Esophagus squamous epithelium (tissue), 5 donors: ENCODE measurements around the gene BRME1. TPM values are rescaled to one million over a fixed set of nuclear protein-coding genes. Genes with fewer than 3 reads are reported as not detected.

ENCODE experiments used
- DNase-seq: peaks from one replicate; lab custom pipeline; 2025; lab: John Stamatoyannopoulos, UW
- H3K27ac ChIP-seq, 4 donors: fragments of 200-600 bp; sonication (generic); one replicate each; pipeline ENCODE4 v1.5.1; 2016 to 2019; ENCODE audit warnings: mild to moderate bottlenecking in 1 of 4
- H3K27me3 ChIP-seq, 4 donors: fragments of 200-600 bp; sonication (generic); 1 replicate in 3 of 4; 2 replicates in 1 of 4; pipeline versions ENCODE4 v1.5.1 to v1.6.0; 2017 to 2021; ENCODE audit warnings: antibody characterized with exemption in 1 of 4
- H3K36me3 ChIP-seq, 3 donors: fragments of 200-600 bp; sonication (generic); one replicate each; pipeline ENCODE4 v1.5.1; 2016 to 2019
- H3K4me1 ChIP-seq, 3 donors: fragments of 200-600 bp; sonication (generic); one replicate each; pipeline ENCODE4 v1.5.1; 2017 to 2019
- H3K4me3 ChIP-seq, 4 donors: fragments of 200-600 bp; sonication (generic); 1 replicate in 3 of 4; 2 replicates in 1 of 4; pipeline ENCODE4 v1.5.1; 2016 to 2019; ENCODE audit warnings: mild to moderate bottlenecking in 2 of 4, moderate library complexity in 1 of 4
- H3K9me3 ChIP-seq, 3 donors: fragments of 200-600 bp; sonication (generic); one replicate each; pipeline ENCODE4 v1.5.1; 2016 to 2019
- POLR2A ChIP-seq, 4 donors: fragments of 450-650 bp; IDR thresholded peaks; one replicate each; pipeline ENCODE4 v1.6.1; 2017; ENCODE audit warnings: antibody characterized with exemption in 4 of 4, mild to moderate bottlenecking in 4 of 4, moderate library complexity in 3 of 4
- WGBS, 2 donors: methylation state at CpG; one replicate each; pipeline ENCODE4 v1.1.5; 2018; 5-methylcytosine and 5-hydroxymethylcytosine counted together
- intact Hi-C: fragments of 100-400 bp; cut with DNase I; formaldehyde crosslinking; loops from one replicate; pipeline ENCODE4 v1.15.0; 2022
- total RNA-seq, 4 donors: library from RNA; depleted of rRNA; stranded (reverse); fragments of >200 nt; gene quantifications; one replicate each; pipeline ENCODE4 v1.1.0, GENCODE V29; 2016
- TF ChIP-seq, protein P1 (sequence below), 6 experiments: fragments of 450-650 bp in 4 of 6; fragments of 200-600 bp in 2 of 6; sonication (generic) in 2 of 6; IDR thresholded peaks; one replicate each; pipeline ENCODE4 v1.5.1; 2016 to 2019; ENCODE audit warnings: antibody characterized with exemption in 6 of 6, mild to moderate bottlenecking in 4 of 6, moderate library complexity in 4 of 6
- donor health status: DM: yes; HTN: yes; CAD: no.

BRME1 gene
- total RNA-seq, 4 donors from 2014 or later = 1.8 to 6.3 (median 4.0) TPM

DNA sequence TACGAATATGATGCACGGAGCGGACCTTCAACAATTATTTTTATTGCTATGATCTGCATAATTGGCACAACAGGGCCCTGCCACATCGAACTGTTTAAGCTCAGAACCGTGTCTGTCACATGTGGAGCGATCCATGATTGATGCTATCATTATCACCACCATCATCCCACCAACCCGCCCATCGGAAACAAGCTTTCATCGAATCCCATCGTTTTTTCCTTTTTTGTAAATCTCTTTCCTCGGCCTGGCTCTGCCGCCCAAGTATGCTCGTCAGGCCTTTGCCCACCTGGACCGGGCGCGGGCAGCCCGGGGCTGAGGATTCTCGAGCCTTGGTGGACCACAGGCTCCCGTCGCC lies 45.9 kb upstream of the BRME1 start:
- Histone ChIP-seq H3K9me3 (no peaks in the 10 kb centered on the region), H3K4me1 (peaks cover 10 to 26% (median 13%) of the 10 kb centered on the region in 3 donors), H3K27ac (peak overlapping the region in 2 of 4 donors; percentile 25 to 93), H3K4me3 (peak overlapping the region; percentile 75 to 96 (median 90)), H3K27me3 (no peaks in the 10 kb centered on the region), H3K36me3 (peaks cover 14 to 28% (median 19%) of the 10 kb centered on the region in 3 donors)
- DNase-seq = no peak
- TF ChIP-seq POLR2A (IDR thresholded peaks at IDR 0.05) = no peak
- TF ChIP-seq, protein P1, sequence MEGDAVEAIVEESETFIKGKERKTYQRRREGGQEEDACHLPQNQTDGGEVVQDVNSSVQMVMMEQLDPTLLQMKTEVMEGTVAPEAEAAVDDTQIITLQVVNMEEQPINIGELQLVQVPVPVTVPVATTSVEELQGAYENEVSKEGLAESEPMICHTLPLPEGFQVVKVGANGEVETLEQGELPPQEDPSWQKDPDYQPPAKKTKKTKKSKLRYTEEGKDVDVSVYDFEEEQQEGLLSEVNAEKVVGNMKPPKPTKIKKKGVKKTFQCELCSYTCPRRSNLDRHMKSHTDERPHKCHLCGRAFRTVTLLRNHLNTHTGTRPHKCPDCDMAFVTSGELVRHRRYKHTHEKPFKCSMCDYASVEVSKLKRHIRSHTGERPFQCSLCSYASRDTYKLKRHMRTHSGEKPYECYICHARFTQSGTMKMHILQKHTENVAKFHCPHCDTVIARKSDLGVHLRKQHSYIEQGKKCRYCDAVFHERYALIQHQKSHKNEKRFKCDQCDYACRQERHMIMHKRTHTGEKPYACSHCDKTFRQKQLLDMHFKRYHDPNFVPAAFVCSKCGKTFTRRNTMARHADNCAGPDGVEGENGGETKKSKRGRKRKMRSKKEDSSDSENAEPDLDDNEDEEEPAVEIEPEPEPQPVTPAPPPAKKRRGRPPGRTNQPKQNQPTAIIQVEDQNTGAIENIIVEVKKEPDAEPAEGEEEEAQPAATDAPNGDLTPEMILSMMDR (IDR thresholded peaks at IDR 0.05) = no peak
- intact Hi-C loops = no loop called here
- 14 to 16% methylated on average over 10 to 13 of the region's 20 CpGs for WGBS, 2 donors

DNA sequence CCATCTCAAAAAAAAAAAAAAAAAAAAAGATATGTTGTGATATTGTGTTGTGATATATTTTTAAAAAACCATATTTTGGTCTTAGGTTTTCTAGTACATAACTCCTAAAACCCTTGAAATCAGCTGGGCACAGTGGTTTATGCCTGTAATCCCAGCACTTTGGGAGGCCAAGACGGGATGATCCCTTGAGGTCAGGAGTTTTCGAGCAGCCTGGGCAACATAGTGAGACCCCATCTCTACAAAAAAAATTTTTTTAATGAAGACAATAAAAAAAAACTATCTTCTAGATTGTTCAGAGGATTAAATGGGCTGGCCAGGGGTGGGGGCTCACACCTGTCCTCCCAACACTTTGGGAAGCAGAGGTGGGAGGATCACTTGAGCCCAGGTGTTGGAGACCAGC lies 45.1 kb upstream of the BRME1 start:
- no peaks in the 10 kb centered on the region for H3K9me3 ChIP-seq
- H3K36me3 ChIP-seq = peaks cover 7 to 20% (median 12%) of the 10 kb centered on the region in 3 donors
- DNase-seq = no peak
- no peak overlapping the region for H3K27ac ChIP-seq
- no peak for TF ChIP-seq POLR2A (IDR thresholded peaks at IDR 0.05)
- TF ChIP-seq, protein P1 (IDR thresholded peaks at IDR 0.05) = no peak
- intact Hi-C loops = no loop called here
- H3K27me3 ChIP-seq = no peaks in the 10 kb centered on the region
- H3K4me3 ChIP-seq = no peak overlapping the region
- 82 to 85% methylated on average over 2 of the region's 2 CpGs for WGBS, 2 donors
- peaks cover 13 to 33% (median 14%) of the 10 kb centered on the region in 3 donors for H3K4me1 ChIP-seq

DNA sequence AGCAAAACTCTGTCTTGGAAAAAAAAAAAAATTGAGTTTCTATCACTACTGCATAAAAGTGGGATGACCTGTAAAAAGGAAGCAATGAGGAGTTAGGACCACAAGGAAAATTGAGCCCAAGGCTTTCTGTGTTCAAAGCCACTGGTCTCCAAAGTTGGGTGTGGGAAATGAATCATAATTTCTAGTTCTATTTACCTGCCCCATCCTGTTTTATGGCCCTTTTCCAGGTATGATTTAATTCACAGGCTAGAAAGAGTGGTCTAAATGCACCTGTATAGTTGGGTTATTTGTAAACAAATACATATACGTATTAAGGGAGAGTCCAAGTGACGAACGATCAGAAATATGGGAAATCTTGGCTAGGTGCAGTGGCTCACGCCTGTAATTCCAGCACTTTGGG lies 40.5 kb upstream of the BRME1 start:
- Histone ChIP-seq H3K9me3 (no peaks in the 10 kb centered on the region), H3K4me3 (no peak overlapping the region), H3K27me3 (no peaks in the 10 kb centered on the region), H3K4me1 (peaks cover 0 to 14% (median 6%) of the 10 kb centered on the region in 3 donors), H3K27ac (peak overlapping the region in 3 of 4 donors; percentile 33 to 73 (median 64)), H3K36me3 (no peaks in the 10 kb centered on the region)
- DNase-seq = no peak
- WGBS, 2 donors = 50 to 58% methylated on average over 4 of the region's 4 CpGs
- no peak for TF ChIP-seq POLR2A (IDR thresholded peaks at IDR 0.05)
- TF ChIP-seq, protein P1 (IDR thresholded peaks at IDR 0.05) = no peak
- intact Hi-C loops = no loop called here

DNA sequence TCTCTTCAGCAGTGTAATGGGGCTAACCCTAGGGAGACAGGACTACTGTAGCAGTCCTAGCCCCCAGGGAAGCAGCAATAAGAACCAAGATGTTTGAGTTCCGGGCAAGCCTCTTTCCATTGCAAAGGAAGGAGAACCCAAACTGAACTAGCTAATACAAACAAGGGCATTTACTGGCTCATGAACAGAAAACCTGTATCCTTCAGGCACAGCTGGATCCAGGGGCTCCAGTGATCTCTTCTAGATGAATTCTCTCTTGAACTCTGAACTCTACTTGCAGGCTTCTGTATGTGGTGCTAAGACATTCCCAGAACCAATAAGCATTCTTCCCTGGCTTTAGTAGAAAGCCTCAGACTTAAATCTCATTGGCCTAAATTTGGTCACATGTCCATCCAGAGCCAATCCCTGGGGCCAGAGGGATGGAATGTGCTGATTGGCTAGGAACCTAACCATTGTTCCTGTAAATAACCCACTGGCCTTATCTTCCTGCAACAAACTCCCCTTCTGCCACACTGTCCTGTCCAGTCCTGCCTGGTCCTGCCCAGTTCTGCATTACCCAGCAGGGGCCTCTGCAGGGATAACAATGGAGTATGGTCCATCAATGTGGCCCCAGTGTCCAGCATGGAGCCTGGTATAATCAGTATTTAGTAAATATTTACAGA lies 36.2 kb upstream of the BRME1 start:
- Histone ChIP-seq H3K27ac (no peak overlapping the region), H3K27me3 (peaks cover 0 to 17% (median 0%) of the 10 kb centered on the region in 4 donors), H3K4me3 (no peak overlapping the region), H3K36me3 (no peaks in the 10 kb centered on the region), H3K9me3 (no peaks in the 10 kb centered on the region), H3K4me1 (peaks cover 0 to 30% (median 6%) of the 10 kb centered on the region in 3 donors)
- TF ChIP-seq, protein P1 (IDR thresholded peaks at IDR 0.05) = no peak
- TF ChIP-seq POLR2A (IDR thresholded peaks at IDR 0.05) = no peak
- WGBS, 2 donors = 67 to 100% methylated on average over 1 of the region's 1 CpG
- DNase-seq = no peak
- intact Hi-C loops = no loop called here

DNA sequence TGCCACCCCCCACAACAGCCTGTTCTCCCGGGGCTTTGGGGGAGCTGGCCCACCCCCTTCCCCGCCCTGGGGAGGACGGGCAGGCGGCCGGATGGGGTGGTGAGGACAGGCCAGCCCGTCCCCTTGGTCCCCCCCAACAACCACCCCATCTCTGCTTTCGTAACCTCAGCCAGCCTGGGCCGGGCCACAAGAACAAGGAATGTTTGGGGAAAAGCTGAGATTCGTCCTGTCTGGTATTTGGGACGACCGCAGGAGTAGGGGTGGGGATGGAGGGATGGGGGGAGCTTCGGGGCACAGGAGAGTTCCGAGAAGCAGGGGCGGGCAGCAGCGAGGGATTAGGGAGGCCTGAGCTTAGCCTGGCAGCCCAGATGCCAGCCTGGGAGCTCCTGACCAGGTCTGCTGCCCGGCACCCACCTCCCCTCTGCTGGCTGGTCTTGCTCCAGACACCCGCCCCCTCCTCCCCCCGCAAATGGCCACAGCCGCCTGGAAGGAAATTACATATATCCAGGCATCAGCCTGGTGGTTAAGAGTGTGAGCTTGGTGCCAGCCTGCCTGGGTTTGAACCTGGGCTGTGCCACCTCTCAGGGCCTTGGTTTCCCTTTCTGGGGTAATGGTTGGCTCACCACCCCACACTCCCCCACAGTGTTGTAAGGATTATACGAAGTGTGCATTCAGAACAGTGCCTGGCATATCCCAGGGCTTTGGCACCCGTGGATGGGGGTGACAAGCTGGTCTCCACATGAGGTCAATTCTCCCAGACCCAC lies 32.6 kb upstream of the BRME1 start, which contains the start of gene PODNL1:
Gene PODNL1, minus strand, starts transcription at position 117 of the 764 bp plus-strand sequence. CDS start 236 bp downstream, outside the sequence.
- intact Hi-C loops = no loop called here
- Histone ChIP-seq H3K9me3 (no peaks in the 10 kb centered on the region), H3K27ac (no peak within 1 kb of the TSS), H3K27me3 (peaks cover 0 to 42% (median 0%) of the 10 kb centered on the region in 4 donors), H3K4me1 (peaks cover 0 to 17% (median 0%) of the 10 kb centered on the region in 3 donors), H3K36me3 (no peaks in the 10 kb centered on the region), H3K4me3 (peak within 1 kb of the TSS in 3 of 4 donors; percentile 17 to 37 (median 32))
- no peak for DNase-seq
- WGBS, 2 donors = 8 to 19% methylated on average over 5 to 9 of the region's 21 CpGs
- TF ChIP-seq POLR2A (IDR thresholded peaks at IDR 0.05) = no peak
- TF ChIP-seq, protein P1 (IDR thresholded peaks at IDR 0.05) = no peak
